A375 (cell line): ENCODE results near the gene CNN1. TPM values are rescaled to one million over a fixed set of nuclear protein-coding genes. Genes with fewer than 3 reads are reported as not detected.

Experiments
- small RNA-seq: library from RNA; depleted of rRNA; stranded (forward); fragments of <200 nt; gene quantifications from one replicate; pipeline ENCODE3, GENCODE V24; 2014
- total RNA-seq: library from RNA; depleted of rRNA; stranded (reverse); fragments of >200 nt; shearing (Covaris generic); gene quantifications from 2 replicates; pipeline ENCODE4 v1.2.3, GENCODE V29; 2014; rRNA removed

The CNN1 gene
- total RNA-seq, result not detected in 2 replicates

GRCh38 chr19:11538232-11539036 lies at the start of gene CNN1:
Gene CNN1, plus strand, starts transcription at chr19:11538851. Its CDS starts 77 bp downstream, at chr19:11538928.

GRCh38 chr19:11505504-11506100 lies 33.0 kb upstream of the CNN1 start, which contains the start of gene ZNF653:
Gene ZNF653, minus strand, starts transcription at chr19:11505839. Its CDS starts 53 bp downstream, at chr19:11505786.

GRCh38 chr19:11528551-11529341 lies 9.9 kb upstream of the CNN1 start, which contains the start of gene ECSIT:
Gene ECSIT, minus strand, starts transcription at chr19:11529134. Its CDS starts 9,964 bp downstream, at chr19:11519170.

GRCh38 chr19:11558881-11559828 lies 20.5 kb downstream of the CNN1 start, which contains the start of gene ELOF1:
Gene ELOF1, minus strand, starts transcription at chr19:11559230. Its CDS starts 4,883 bp downstream, at chr19:11554347.

GRCh38 chr19:11577451-11578257 lies 39.0 kb downstream of the CNN1 start, which contains the start of gene ACP5:
Gene ACP5, minus strand, starts transcription at chr19:11577645. Its CDS starts 328 bp downstream, at chr19:11577317.

GRCh38 chr19:11597202-11598102 lies 58.8 kb downstream of the CNN1 start, which contains the start of gene ZNF627:
Gene ZNF627, plus strand, starts transcription at chr19:11597483. Its CDS starts 145 bp downstream, at chr19:11597628.

Small RNA genes lying within 50 kb of the gene (small RNA-seq; reads per million reads assigned to genes)
- gene MIR7974 (1.9 reads per million, percentile 73 among the genes with 10 or more reads in this experiment), gene RN7SL833P (0.46 reads per million, percentile 17 among the genes with 10 or more reads in this experiment)

Other genes starting within 250 kb of the CNN1 start
- gene TSPAN16, start 242.7 kb upstream of the CNN1 start, total RNA-seq, result not detected in 2 replicates
- 4.9 and 5.8 TPM in 2 replicates for gene RAB3D, start 199.2 kb upstream of the CNN1 start, total RNA-seq
- gene TMEM205, start 192.6 kb upstream of the CNN1 start, total RNA-seq, result 97.9 and 98.7 TPM in 2 replicates
- 4.4 and 4.9 TPM in 2 replicates for gene CCDC159, start 192.3 kb upstream of the CNN1 start, total RNA-seq
- 10.2 and 18.4 TPM in 2 replicates for gene PLPPR2, start 183.4 kb upstream of the CNN1 start, total RNA-seq
- 2.1 and 4.8 TPM in 2 replicates for gene SWSAP1, start 164.2 kb upstream of the CNN1 start, total RNA-seq
- gene EPOR, start 154.5 kb upstream of the CNN1 start, total RNA-seq, result 7.6 and 9.4 TPM in 2 replicates
- 12.2 and 17.9 TPM in 2 replicates for gene RGL3, start 119.5 kb upstream of the CNN1 start, total RNA-seq
- 0.87 and 4.5 TPM in 2 replicates for gene ODAD3, start 103.7 kb upstream of the CNN1 start, total RNA-seq
- gene PRKCSH, start 103.2 kb upstream of the CNN1 start, total RNA-seq, result 230 and 236 TPM in 2 replicates
- 0.40 TPM in 1 of 2 replicates, not detected in the other for gene ELAVL3, start 57.8 kb upstream of the CNN1 start, total RNA-seq
- 10.6 and 14.3 TPM in 2 replicates for gene ZNF653, start 33.0 kb upstream of the CNN1 start, total RNA-seq
- 95.5 and 112 TPM in 2 replicates for gene ECSIT, start 9.7 kb upstream of the CNN1 start, total RNA-seq
- 96.8 and 100 TPM in 2 replicates for gene ELOF1, start 20.4 kb downstream of the CNN1 start, total RNA-seq
- gene ACP5, start 38.8 kb downstream of the CNN1 start, total RNA-seq, result 10.3 and 14.0 TPM in 2 replicates
- 5.2 and 6.0 TPM in 2 replicates for gene ZNF627, start 58.6 kb downstream of the CNN1 start, total RNA-seq
- gene ZNF823, start 200.1 kb downstream of the CNN1 start, total RNA-seq, result 0.87 and 1.4 TPM in 2 replicates
- 6.3 and 7.4 TPM in 2 replicates for gene ZNF441, start 228.1 kb downstream of the CNN1 start, total RNA-seq